ENCODE data around the gene ENTPD8. TPM values are rescaled to one million over a fixed set of nuclear protein-coding genes. Genes with fewer than 3 reads are reported as not detected.

Gene ENTPD8
- total and polyA plus RNA-seq, 2 of the 13 experiments (the other 11 are each of a cell fraction or from before 2014, with no cell fraction given) = 0.26 to 0.44 TPM

- Histone ChIP-seq H3K36me3 (replicated peaks in 1 of 2; ENCODE audit: control insufficient read depth in 1 of 2, insufficient read depth in 2 of 2, low read length in 2 of 2) (no peaks in the 10 kb centered on the region), H3K27me3 (ENCODE audit: control insufficient read depth in 1 of 2, insufficient read depth in 2 of 2, low read length in 2 of 2) (no peaks in the 10 kb centered on the region), H3K4me2 (ENCODE audit: low read depth, low read length) (no peak overlapping the region), H3K9ac (ENCODE audit: insufficient read depth, low read depth, low read length) (no peak overlapping the region; the same call in 1 of the 2 replicates), H3K4me3 (replicated peaks in 1 of 3; ENCODE audit: insufficient read depth in 1 of 3, low read depth in 2 of 3, low read length in 3 of 3) (no peak overlapping the region), H3K79me2 (ENCODE audit: insufficient read depth, low read length) (no peaks in the 10 kb centered on the region), H3K27ac (ENCODE audit: extremely low read length, insufficient read depth, low read length) (no peak overlapping the region), H3K4me1 (ENCODE audit: insufficient read depth, low read length) (peaks cover 26% of the 10 kb centered on the region), H2AFZ (ENCODE audit: low read length) (no peak overlapping the region), H4K20me1 (ENCODE audit: insufficient read depth, low read length) (no peaks in the 10 kb centered on the region), H3K9me3 (ENCODE audit: low read length) (no peaks in the 10 kb centered on the region)
- FAIRE-seq = peak; percentile 44
- POLR2A ChIA-PET = no interaction called here
- in situ Hi-C loops (cut with HindIII; ENCODE audit: extremely low pct_ligation_motif_present, low pct_unique_long_range_greater_than_20kb) (no loop called here), intact Hi-C loops (cut with micrococcal nuclease; ENCODE audit: unreplicated experiment) (no loop called here)
- peak; percentile 70 for DNase-seq (ENCODE audit: low spot score)
- CTCF ChIA-PET (ENCODE audit: low intra/inter-chr PET ratio, low total read pairs) = no interaction called here
- WGBS (ENCODE audit: low lambda C conversion rate) = 44% methylated on average over 14 of the region's 15 CpGs
- BruUV-seq (replicated peaks) = no TSS peak
- ATAC-seq = peak; percentile 70
- TF ChIP-seq ZNF687 (CRISPR knock-in tag; IDR thresholded peaks at IDR 0.05) (peak; percentile 38), FOSL2 (CRISPR knock-in tag; IDR thresholded peaks at IDR 0.05) (peak; percentile 88), SALL1 (CRISPR knock-in tag; IDR thresholded peaks at IDR 0.05) (0 out of 2 replicates have a peak, but pooled peaks have one; percentile 13), KMT2A (CRISPR knock-in tag; IDR thresholded peaks at IDR 0.05) (no peak), ARID5B (CRISPR knock-in tag; IDR thresholded peaks at IDR 0.05) (0 out of 2 replicates have a peak, but pooled peaks have one; percentile 12), TFE3 (CRISPR knock-in tag; IDR thresholded peaks at IDR 0.05) (no peak), ZNF329 (CRISPR knock-in tag; IDR thresholded peaks at IDR 0.05; ENCODE audit: low read depth) (no peak), NR2F6 (IDR thresholded peaks at IDR 0.05) (no peak), NR2F6 (CRISPR knock-in tag; IDR thresholded peaks at IDR 0.05) (peak; percentile 13; the same call in 1 of the 2 replicates), ZMYM3 (CRISPR knock-in tag; IDR thresholded peaks at IDR 0.05) (0 out of 2 replicates have a peak, but pooled peaks have one; percentile 21), TEAD3 (CRISPR knock-in tag; optimal IDR thresholded peaks at IDR 0.05; ENCODE audit: borderline replicate concordance) (peak; percentile 43), GATAD2A (CRISPR knock-in tag; IDR thresholded peaks at IDR 0.05) (0 out of 2 replicates have a peak, but pooled peaks have one; percentile 24), PAF1 (CRISPR knock-in tag; IDR thresholded peaks at IDR 0.05) (no peak), ZNF660 (CRISPR knock-in tag; IDR thresholded peaks at IDR 0.05; ENCODE audit: borderline replicate concordance, low read depth) (no peak), CEBPG (CRISPR knock-in tag; IDR thresholded peaks at IDR 0.05) (peak; percentile 57), ZNF460 (CRISPR knock-in tag; IDR thresholded peaks at IDR 0.05; ENCODE audit: borderline replicate concordance) (peak; percentile 62; the same call in 1 of the 2 replicates), CEBPB (IDR thresholded peaks at IDR 0.05; ENCODE audit: borderline replicate concordance, low read depth, low read length) (peak; percentile 64; the same call in 1 of the 2 replicates)
These were observed 44.9 kb downstream of the ENTPD8 start for GRCh38 chr9:137396227-137396626.
